GM10248 (cell line): ENCODE results near the gene AHNAK.
"Not testable (repeated sequence)": the region's sequence is repeated elsewhere in the genome, so short reads cannot be mapped to it uniquely, and the experiment has no call there.

Experiments used
- CTCF ChIA-PET: fragments of 300-600 bp; sonication (Branson Sonifier 250); formaldehyde crosslinking; extraction: SDS; loops from one replicate; lab custom pipeline; 2021; ENCODE audit warnings: antibody characterized with exemption; lab: Yijun Ruan, JAX
- POLR2A ChIA-PET: fragments of 350-650 bp; sonication (Branson Sonifier 250); formaldehyde crosslinking; extraction: SDS; loops from one replicate; lab custom pipeline; 2020; ENCODE audit warnings: antibody characterized with exemption; lab: Yijun Ruan, JAX
- DNase-seq: peaks from one replicate; pipeline ENCODE4 v3.0.0; 2012; ENCODE audit errors: extremely low spot score
- TF ChIP-seq, protein P1 (sequence below): IDR thresholded peaks from 2 replicates; pipeline ENCODE4 v1.5.1; 2012; ENCODE audit warnings: mild to moderate bottlenecking, low read depth; ENCODE audit errors: extremely low read depth, missing control alignments, control extremely low read depth

The AHNAK gene

DNA sequence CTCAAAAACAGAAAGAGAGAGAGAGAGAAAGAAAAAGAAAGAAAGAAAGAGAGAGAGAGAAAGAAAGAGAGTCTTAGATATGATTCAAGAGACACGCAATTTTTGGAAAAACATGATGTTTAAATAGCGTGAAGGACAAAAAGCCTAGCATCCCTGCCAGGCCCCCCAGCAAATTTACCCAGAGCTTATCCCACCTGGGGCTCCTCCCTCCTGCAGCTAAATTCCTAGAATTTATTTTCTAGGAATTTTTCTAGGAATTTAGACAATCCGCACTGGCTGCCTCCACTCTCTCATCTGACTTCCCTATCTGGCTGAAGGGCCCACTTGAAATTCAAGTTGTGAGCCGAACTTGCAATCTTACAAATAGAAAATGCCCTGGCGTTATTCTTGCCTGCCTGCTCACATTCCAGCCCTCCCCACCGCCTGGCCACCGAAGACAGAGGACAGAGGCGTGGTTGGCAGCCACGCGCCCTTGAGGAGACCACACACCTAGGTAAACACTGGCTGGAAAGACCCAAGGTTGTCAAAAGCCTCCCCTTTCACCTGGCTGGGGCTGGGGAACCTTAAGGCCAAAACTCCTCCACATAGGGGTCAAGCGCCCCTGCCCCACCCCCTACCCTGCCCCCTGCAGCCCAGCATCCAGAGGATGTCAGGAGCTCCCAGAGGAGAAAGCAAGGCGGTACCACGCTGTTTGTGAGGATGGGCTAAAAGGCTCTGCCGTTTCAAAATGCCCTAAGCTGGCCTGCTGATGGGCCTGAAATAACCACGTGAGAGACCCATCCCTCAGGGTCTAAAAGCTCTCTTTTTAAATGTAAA lies 42.2 kb downstream of the AHNAK start:
- TF ChIP-seq, protein P1, sequence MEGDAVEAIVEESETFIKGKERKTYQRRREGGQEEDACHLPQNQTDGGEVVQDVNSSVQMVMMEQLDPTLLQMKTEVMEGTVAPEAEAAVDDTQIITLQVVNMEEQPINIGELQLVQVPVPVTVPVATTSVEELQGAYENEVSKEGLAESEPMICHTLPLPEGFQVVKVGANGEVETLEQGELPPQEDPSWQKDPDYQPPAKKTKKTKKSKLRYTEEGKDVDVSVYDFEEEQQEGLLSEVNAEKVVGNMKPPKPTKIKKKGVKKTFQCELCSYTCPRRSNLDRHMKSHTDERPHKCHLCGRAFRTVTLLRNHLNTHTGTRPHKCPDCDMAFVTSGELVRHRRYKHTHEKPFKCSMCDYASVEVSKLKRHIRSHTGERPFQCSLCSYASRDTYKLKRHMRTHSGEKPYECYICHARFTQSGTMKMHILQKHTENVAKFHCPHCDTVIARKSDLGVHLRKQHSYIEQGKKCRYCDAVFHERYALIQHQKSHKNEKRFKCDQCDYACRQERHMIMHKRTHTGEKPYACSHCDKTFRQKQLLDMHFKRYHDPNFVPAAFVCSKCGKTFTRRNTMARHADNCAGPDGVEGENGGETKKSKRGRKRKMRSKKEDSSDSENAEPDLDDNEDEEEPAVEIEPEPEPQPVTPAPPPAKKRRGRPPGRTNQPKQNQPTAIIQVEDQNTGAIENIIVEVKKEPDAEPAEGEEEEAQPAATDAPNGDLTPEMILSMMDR, result no peak
- no peak for DNase-seq
- CTCF ChIA-PET, result interaction anchor here (1.4 to 1.5 kb wide), 3 partner anchors 10 to 80 kb away, joined by 3 to 4 read pairs (median 4); no protein-coding TSS in a partner anchor
- POLR2A ChIA-PET, result no interaction called here

DNA sequence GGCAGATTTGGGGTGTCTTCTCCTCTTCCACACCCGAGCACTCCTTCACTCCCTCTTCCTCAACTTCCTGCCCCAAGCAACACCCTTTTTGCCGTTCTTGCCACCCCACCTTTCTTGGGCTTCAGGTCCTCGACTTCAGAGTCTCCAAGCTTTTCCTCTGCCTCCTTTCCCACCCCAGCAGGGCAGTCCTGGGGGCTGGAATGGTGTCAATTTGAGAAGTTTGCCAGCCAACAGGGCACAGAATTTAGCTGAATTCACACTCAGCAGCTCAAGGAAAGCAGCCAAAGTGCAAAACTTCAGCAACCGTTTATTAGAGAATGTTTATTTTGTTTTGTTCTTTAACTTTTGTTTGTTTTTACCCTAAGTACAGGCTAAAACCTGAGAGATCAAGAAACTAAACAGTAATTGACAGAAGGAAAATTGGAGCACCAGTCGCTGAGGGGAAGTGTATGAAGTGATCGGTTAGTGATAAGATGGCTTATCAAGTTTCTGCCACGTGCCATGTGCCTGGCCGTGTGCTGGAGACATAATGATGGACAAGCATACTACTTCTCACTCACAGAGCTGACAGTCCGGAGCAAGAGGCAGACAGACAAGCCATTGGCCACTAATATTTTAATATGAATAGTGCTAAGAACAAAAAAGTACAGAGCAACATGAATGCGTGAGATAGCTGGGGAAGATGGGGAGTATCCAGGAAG lies 44.4 kb downstream of the AHNAK start:
- DNase-seq, result no peak
- TF ChIP-seq, protein P1, result no peak
- ChIA-PET CTCF (interaction anchor here (1.1 to 2.0 kb wide), 2 partner anchors 40 to 77 kb away, joined by 4 to 7 read pairs; no protein-coding TSS in a partner anchor), POLR2A (no interaction called here)

DNA sequence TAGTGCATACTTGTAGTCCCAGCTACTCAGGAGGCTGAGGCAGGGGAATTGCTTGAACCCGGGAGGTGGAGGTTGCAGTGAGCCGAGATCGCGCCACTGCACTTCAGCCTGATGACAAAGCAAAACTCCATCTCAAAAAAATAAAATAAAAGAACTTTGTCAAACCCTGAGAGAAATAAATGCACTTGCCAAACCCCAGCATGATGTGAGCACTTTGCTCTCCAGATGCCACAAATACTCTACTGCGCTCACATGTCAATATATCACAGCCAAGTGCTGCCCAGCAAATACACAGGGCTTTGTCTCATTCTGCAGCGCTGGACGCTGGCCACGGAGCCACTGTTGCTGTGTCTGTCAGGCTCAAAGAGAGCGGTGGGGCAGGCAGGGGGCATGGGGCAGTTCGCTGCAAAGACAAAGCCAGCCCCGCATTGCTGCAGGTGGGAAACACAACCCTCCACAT lies 45.1 kb downstream of the AHNAK start:
- CTCF ChIA-PET, result interaction anchor here (2.0 kb wide), 1 partner anchor 41 kb away, joined by 7 read pairs; no protein-coding TSS in a partner anchor
- DNase-seq, result no peak
- TF ChIP-seq, protein P1, result no peak
- POLR2A ChIA-PET, result no interaction called here

DNA sequence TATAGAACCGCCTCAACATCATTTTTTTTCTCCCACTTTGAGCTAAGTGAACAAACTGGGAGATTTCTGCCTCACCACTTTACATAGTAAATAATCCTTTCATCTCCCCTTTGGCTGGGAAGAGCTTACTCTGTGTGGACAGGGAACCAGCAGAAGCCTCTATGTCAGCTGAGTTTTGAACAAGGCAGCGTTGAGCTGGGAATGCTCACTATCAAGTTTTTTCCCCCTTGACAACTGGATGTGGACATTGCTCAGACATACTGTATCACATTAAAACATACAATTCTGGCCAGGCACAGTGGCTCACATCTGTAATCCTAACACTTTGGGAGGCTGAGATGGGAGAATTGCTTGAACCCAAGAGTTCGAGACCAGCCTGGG lies 46.0 kb downstream of the AHNAK start:
- TF ChIP-seq, protein P1, result no peak
- POLR2A ChIA-PET, result interaction anchor here (1.0 kb wide), 1 partner anchor 42 kb away, joined by 3 read pairs; no protein-coding TSS in a partner anchor
- no peak for DNase-seq
- CTCF ChIA-PET, result interaction anchor here (0.8 to 1.8 kb wide), 5 partner anchors 19 to 76 kb away, joined by 3 to 5 read pairs (median 3); no protein-coding TSS in a partner anchor

DNA sequence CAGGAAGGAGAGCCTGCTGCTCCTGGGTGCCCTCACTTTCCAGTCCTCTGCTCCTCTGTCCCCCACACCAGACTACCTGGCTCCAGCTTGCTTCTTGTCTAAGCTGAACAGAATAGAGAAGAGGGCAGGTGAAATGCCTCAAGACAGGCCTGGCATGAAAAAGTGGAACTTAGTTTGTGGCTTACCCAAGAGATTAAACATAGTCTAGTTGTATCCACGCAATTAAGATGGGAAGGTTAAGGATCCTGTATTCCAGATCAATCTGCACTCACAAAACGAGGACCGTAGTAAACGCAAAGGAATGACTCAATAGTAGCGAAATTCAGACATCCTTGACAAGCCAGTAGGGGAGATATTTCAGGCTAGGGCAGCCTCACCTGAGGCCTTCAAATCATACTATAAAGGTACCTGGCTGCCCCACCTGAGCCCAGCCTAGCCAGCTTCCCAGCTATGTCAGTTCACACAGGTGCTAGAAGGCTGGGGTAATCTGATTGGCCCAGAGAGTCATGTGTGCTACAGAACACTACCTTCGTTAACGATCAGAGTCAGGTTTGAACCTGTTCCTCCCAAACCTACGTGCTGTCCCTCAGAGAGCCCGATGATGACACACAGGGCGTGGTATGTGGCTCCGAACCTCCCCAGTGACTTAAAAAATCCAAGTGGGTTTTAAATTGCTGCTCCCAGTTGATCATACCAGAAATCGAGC lies 46.5 kb downstream of the AHNAK start:
- ChIA-PET POLR2A (interaction anchor here (1.0 kb wide), 1 partner anchor 43 kb away, joined by 3 read pairs; no protein-coding TSS in a partner anchor), CTCF (interaction anchor here (0.8 to 1.8 kb wide), 5 partner anchors 18 to 76 kb away, joined by 3 to 5 read pairs (median 3); no protein-coding TSS in a partner anchor)
- DNase-seq, result no peak
- TF ChIP-seq, protein P1, result no peak

DNA sequence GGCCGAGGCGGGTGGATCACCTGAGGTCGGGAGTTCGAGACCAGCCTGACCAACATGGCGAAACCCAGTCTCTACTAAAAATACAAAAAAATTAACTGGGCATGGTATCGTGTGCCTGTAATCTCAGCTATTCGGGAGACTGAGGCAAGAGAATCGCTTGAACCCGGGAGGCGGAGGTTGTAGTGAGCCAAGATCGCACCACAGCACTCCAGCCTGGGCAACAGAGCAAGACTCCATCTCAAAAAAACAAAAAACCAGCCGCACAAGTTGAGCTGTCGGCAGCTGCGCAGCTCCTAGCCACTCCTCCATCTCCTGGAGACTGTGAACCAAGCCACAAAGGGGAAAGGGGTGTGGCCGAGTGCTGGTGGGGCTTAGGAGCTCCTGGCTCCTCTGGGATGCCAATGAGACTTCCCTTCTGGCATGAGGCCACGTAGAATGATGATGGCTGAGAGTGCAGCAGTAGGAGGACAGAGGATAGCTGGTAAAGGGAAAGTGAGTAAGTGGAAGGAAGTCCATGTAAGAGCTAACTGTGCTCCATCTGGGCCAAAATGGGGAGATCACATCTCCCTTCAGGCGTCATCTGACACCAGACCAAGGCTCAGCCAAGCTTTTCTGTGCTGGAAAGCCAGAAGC lies 47.2 kb downstream of the AHNAK start:
- DNase-seq, POLR2A ChIA-PET: not testable (repeated sequence)
- CTCF ChIA-PET, result interaction anchor here (0.8 to 1.8 kb wide), 6 partner anchors 8 to 61 kb away, joined by 3 to 5 read pairs (median 4); no protein-coding TSS in a partner anchor
